ENCODE data around the gene GIPC2.

- no peak for TF ChIP-seq CTCF (IDR thresholded peaks at IDR 0.05; ENCODE audit: insufficient read depth, low read length)
- no peak for TF ChIP-seq GABPA (IDR thresholded peaks at IDR 0.05; ENCODE audit: low read depth)
Measured at GRCh38 chr1:78093560-78093959, 47.8 kb downstream of the GIPC2 start.
